ENCODE data around the gene DLEC1.

DLEC1 gene

GRCh38 chr3:38002291-38002876, 36.6 kb upstream of the DLEC1 start:
- DNase-seq (ENCODE audit: low read depth), result no peak

GRCh38 chr3:38002940-38003339, 36.1 kb upstream of the DLEC1 start:
- DNase-seq (ENCODE audit: low read depth), result no peak

- no peak for DNase-seq (ENCODE audit: low read depth)
These were observed 35.6 kb upstream of the DLEC1 start for GRCh38 chr3:38003371-38003816.

- DNase-seq (ENCODE audit: low read depth), result no peak
These were observed 35.1 kb upstream of the DLEC1 start for GRCh38 chr3:38003817-38004414.

GRCh38 chr3:38004415-38005075, 34.5 kb upstream of the DLEC1 start:
- DNase-seq (ENCODE audit: low read depth), result no peak

- DNase-seq (ENCODE audit: low read depth), result no peak
These were observed 33.7 kb upstream of the DLEC1 start for GRCh38 chr3:38005076-38006020.

GRCh38 chr3:38006031-38006430, 33.0 kb upstream of the DLEC1 start:
- DNase-seq (ENCODE audit: low read depth), result no peak

- DNase-seq (ENCODE audit: low read depth), result no peak
These were observed 32.5 kb upstream of the DLEC1 start for GRCh38 chr3:38006445-38006995.

GRCh38 chr3:38007754-38008090, 31.3 kb upstream of the DLEC1 start:
- no peak for DNase-seq (ENCODE audit: low read depth)

GRCh38 chr3:38008191-38008701, 30.8 kb upstream of the DLEC1 start:
- no peak for DNase-seq (ENCODE audit: low read depth)

GRCh38 chr3:38008971-38009580, 29.9 kb upstream of the DLEC1 start:
- DNase-seq (ENCODE audit: low read depth), result no peak

- no peak for DNase-seq (ENCODE audit: low read depth)
These were observed 29.0 kb upstream of the DLEC1 start for GRCh38 chr3:38009807-38010591.

GRCh38 chr3:38011111-38011510, 27.9 kb upstream of the DLEC1 start:
- DNase-seq (ENCODE audit: low read depth), result no peak

- DNase-seq (ENCODE audit: low read depth), result no peak
These were observed 23.5 kb upstream of the DLEC1 start for GRCh38 chr3:38015485-38015884.

- no peak for DNase-seq (ENCODE audit: low read depth)
These were observed 23.0 kb upstream of the DLEC1 start for GRCh38 chr3:38015984-38016383.

GRCh38 chr3:38016410-38016809, 22.6 kb upstream of the DLEC1 start:
- DNase-seq (ENCODE audit: low read depth), result no peak

- no peak for DNase-seq (ENCODE audit: low read depth)
These were observed 22.1 kb upstream of the DLEC1 start for GRCh38 chr3:38016847-38017444.

GRCh38 chr3:38017445-38018295, 21.3 kb upstream of the DLEC1 start:
- no peak for DNase-seq (ENCODE audit: low read depth)
